HepG2 (cell line): Measurements from ENCODE around the gene BSN. TPM values are rescaled to one million over a fixed set of nuclear protein-coding genes. Genes with fewer than 3 reads are reported as not detected.

ENCODE experiments used
- ARID4A ChIP-seq: sonication (generic); formaldehyde crosslinking; IDR thresholded peaks from 2 replicates; pipeline ENCODE4 v1.5.0; 2020; ENCODE audit warnings: mild to moderate bottlenecking, missing genetic modification reagents, borderline replicate concordance
- CBFB ChIP-seq: sonication (generic); formaldehyde crosslinking; IDR thresholded peaks from 2 replicates; pipeline ENCODE4 v1.4.0; 2020; ENCODE audit warnings: missing genetic modification reagents
- ELF1 ChIP-seq: sonication (generic); formaldehyde crosslinking; IDR thresholded peaks from 2 replicates; pipeline ENCODE4 v1.4.0; 2020; ENCODE audit warnings: missing genetic modification reagents
- FLYWCH1 ChIP-seq: sonication (generic); formaldehyde crosslinking; IDR thresholded peaks from 2 replicates; pipeline ENCODE4 v1.8.1; 2023; ENCODE audit warnings: mild to moderate bottlenecking, missing genetic modification reagents
- FOXO1 ChIP-seq: sonication (generic); formaldehyde crosslinking; IDR thresholded peaks from 2 replicates; pipeline ENCODE4 v1.4.0; 2020; ENCODE audit warnings: missing genetic modification reagents
- MAX ChIP-seq: IDR thresholded peaks from 2 replicates; pipeline ENCODE4 v1.6.1; 2012; ENCODE audit warnings: inconsistent platforms
- MED1 ChIP-seq: sonication (generic); formaldehyde crosslinking; IDR thresholded peaks from 2 replicates; pipeline ENCODE4 v1.4.0; 2020; ENCODE audit warnings: missing genetic modification reagents
- NR2F6 ChIP-seq, 2 experiments: IDR thresholded peaks; 2 replicates each; pipeline ENCODE4 v1.6.1; 2016; ENCODE audit warnings: antibody characterized with exemption in 1 of 2, mild to moderate bottlenecking in 1 of 2
- PHF8 ChIP-seq: sonication (generic); formaldehyde crosslinking; IDR thresholded peaks from 2 replicates; pipeline ENCODE4 v1.5.0; 2020; ENCODE audit warnings: missing genetic modification reagents
- SKI ChIP-seq: fragments of 450-650 bp; IDR thresholded peaks from one replicate; pipeline ENCODE4 v1.6.1; 2018; ENCODE audit warnings: mild to moderate bottlenecking; ENCODE audit not compliant: partially characterized antibody
- SP1 ChIP-seq, 2 experiments: fragments of 450-650 bp in 1 of 2; sonication (generic) in 1 of 2; formaldehyde crosslinking in 1 of 2; IDR thresholded peaks; 2 replicates each; pipeline versions ENCODE4 v1.4.0 to v1.6.1; 2016 to 2020; ENCODE audit warnings: missing genetic modification reagents in 1 of 2
- TOPORS ChIP-seq: sonication (generic); formaldehyde crosslinking; IDR thresholded peaks from 2 replicates; pipeline ENCODE4 v1.8.0; 2023; ENCODE audit warnings: mild to moderate bottlenecking, missing genetic modification reagents
- ZFP1 ChIP-seq: IDR thresholded peaks from 2 replicates; pipeline ENCODE4 v1.6.1; 2016
- ZNF253 ChIP-seq: sonication (generic); formaldehyde crosslinking; IDR thresholded peaks from 2 replicates; pipeline ENCODE4 v1.8.0; 2022; ENCODE audit warnings: mild to moderate bottlenecking, missing genetic modification reagents, borderline replicate concordance
- ZNF333 ChIP-seq: sonication (generic); formaldehyde crosslinking; IDR thresholded peaks from 2 replicates; pipeline ENCODE4 v1.4.0; 2020; ENCODE audit warnings: mild to moderate bottlenecking, missing genetic modification reagents, borderline replicate concordance
- ZNF430 ChIP-seq: sonication (generic); formaldehyde crosslinking; IDR thresholded peaks from 2 replicates; pipeline ENCODE4 v1.9.0; 2021; ENCODE audit warnings: mild to moderate bottlenecking, missing genetic modification reagents
- ZNF543 ChIP-seq: sonication (generic); formaldehyde crosslinking; IDR thresholded peaks from 2 replicates; pipeline ENCODE4 v1.4.0; 2020; ENCODE audit warnings: mild to moderate bottlenecking, missing genetic modification reagents
- polyA plus RNA-seq, 8 experiments: library from polyadenylated mRNA; depleted of rRNA in 3 of 8; stranded (reverse) in 7 of 8; unstranded in 1 of 8; fragments of >200 nt; fragmentation: Illumina TruSeq in 4 of 8; extraction: Trizol in 4 of 8; gene quantifications; 2 replicates each; pipeline versions ENCODE4 v1.2.1 to v1.2.3, GENCODE V29; 2011 to 2016; ENCODE audit warnings: low read depth in 4 of 8, missing spikeins in 1 of 8, mixed read lengths in 1 of 8; ENCODE audit not compliant: insufficient read depth in 1 of 8
- total RNA-seq, 5 experiments: library from RNA; depleted of rRNA; stranded (reverse); fragments of >200 nt; fragmentation: Illumina TruSeq; extraction: Trizol; gene quantifications; 2 replicates each; pipeline ENCODE4 v1.2.3, GENCODE V29; 2016; ENCODE audit warnings: low read depth in 1 of 5
- TF ChIP-seq, protein P1 (sequence below): sonication (generic); formaldehyde crosslinking; IDR thresholded peaks from 2 replicates; pipeline ENCODE4 v1.9.0; 2021; ENCODE audit warnings: missing genetic modification reagents, mild to moderate bottlenecking, borderline replicate concordance
- TF ChIP-seq, protein P2 (sequence below): sonication (generic); formaldehyde crosslinking; IDR thresholded peaks from 2 replicates; pipeline ENCODE4 v1.9.0; 2021; ENCODE audit warnings: missing genetic modification reagents, borderline replicate concordance
- TF ChIP-seq, protein P3 (sequence below): sonication (generic); formaldehyde crosslinking; IDR thresholded peaks from 2 replicates; pipeline ENCODE4 v1.5.1; 2020; ENCODE audit warnings: missing genetic modification reagents, mild to moderate bottlenecking, borderline replicate concordance

The BSN gene
- total and polyA plus RNA-seq, 2 of the 13 experiments (the other 11 are each of a cell fraction or from before 2014, with no cell fraction given): 0.42 to 0.86 TPM

DNA sequence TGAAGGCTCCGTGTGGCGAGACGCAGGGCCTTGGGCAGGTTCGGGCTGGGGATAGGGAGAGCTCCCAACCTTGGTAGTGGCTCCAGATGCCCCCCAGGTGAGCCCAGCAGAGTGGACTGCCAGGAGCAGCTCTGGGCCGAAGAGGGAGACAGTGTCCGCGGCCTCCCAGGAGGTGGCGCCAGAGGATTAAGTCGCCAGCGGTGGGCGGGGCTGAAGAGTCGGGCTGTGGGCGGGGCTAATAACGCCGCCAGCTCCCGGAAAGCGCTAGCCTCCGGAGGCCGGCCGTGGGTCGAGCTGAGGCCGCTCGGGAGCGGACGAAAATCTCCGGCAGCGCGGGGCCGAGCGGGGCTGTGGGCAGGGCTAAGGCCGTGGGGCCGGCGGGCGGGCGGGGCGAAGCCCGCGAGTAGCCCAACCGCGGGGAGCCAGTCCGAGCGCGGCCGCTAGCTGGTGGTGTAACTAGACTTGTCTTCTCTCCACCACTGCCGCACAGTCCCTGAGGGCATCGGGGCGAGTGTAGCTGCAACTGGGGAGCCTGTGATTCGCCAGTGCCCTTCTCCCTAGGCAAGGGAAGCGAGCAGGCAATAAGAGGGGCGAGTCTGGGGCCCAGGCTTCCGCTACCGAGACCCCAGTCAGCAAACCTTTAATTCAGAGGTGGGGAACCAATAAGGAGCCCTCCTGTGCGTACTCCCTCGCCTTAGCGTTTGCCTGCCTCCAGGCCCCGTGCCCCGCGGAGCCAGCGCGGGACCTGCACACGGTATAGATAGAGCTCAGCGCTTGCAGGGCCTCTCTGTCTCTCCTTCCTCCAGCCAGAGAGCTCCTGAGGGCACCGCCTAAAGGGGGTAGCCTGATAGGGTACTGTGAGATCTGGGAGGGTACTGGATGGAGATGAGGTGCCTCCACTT, 14.4 kb upstream of the BSN start (continued):
- TF ChIP-seq ZNF333 (CRISPR knock-in tag) (no peak; the same call in 1 of the 2 replicates), ZNF253 (CRISPR knock-in tag) (0 out of 2 replicates have a peak, but pooled peaks have one; percentile 45), NR2F6 (IDR thresholded peaks at IDR 0.05) (no peak), NR2F6 (CRISPR knock-in tag; IDR thresholded peaks at IDR 0.05) (0 out of 2 replicates have a peak, but pooled peaks have one; percentile 9), TOPORS (CRISPR knock-in tag) (no peak), ARID4A (peak; percentile 77), ZNF543 (CRISPR knock-in tag) (no peak), ZNF430 (CRISPR knock-in tag) (peak; percentile 20; the same call in 1 of the 2 replicates), ZFP1 (CRISPR knock-in tag) (no peak), MED1 (CRISPR knock-in tag) (peak; percentile 52; the same call in 1 of the 2 replicates), SP1 (IDR thresholded peaks at IDR 0.05) (no peak), SP1 (CRISPR knock-in tag; IDR thresholded peaks at IDR 0.05) (peak; percentile 93), PHF8 (CRISPR knock-in tag) (0 out of 2 replicates have a peak, but pooled peaks have one; percentile 50), FLYWCH1 (no peak), ELF1 (CRISPR knock-in tag) (peak; percentile 55), FOXO1 (CRISPR knock-in tag) (no peak), MAX (peak; percentile 27; the same call in 1 of the 2 replicates), CBFB (CRISPR knock-in tag) (no peak), SKI (peak; percentile 54)
- TF ChIP-seq, protein P1, sequence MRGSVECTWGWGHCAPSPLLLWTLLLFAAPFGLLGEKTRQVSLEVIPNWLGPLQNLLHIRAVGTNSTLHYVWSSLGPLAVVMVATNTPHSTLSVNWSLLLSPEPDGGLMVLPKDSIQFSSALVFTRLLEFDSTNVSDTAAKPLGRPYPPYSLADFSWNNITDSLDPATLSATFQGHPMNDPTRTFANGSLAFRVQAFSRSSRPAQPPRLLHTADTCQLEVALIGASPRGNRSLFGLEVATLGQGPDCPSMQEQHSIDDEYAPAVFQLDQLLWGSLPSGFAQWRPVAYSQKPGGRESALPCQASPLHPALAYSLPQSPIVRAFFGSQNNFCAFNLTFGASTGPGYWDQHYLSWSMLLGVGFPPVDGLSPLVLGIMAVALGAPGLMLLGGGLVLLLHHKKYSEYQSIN (CRISPR knock-in tag): no peak
- TF ChIP-seq, protein P2, sequence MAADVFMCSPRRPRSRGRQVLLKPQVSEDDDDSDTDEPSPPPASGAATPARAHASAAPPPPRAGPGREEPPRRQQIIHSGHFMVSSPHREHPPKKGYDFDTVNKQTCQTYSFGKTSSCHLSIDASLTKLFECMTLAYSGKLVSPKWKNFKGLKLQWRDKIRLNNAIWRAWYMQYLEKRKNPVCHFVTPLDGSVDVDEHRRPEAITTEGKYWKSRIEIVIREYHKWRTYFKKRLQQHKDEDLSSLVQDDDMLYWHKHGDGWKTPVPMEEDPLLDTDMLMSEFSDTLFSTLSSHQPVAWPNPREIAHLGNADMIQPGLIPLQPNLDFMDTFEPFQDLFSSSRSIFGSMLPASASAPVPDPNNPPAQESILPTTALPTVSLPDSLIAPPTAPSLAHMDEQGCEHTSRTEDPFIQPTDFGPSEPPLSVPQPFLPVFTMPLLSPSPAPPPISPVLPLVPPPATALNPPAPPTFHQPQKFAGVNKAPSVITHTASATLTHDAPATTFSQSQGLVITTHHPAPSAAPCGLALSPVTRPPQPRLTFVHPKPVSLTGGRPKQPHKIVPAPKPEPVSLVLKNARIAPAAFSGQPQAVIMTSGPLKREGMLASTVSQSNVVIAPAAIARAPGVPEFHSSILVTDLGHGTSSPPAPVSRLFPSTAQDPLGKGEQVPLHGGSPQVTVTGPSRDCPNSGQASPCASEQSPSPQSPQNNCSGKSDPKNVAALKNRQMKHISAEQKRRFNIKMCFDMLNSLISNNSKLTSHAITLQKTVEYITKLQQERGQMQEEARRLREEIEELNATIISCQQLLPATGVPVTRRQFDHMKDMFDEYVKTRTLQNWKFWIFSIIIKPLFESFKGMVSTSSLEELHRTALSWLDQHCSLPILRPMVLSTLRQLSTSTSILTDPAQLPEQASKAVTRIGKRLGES: 0 out of 2 replicates have a peak, but pooled peaks have one; percentile 22
- TF ChIP-seq, protein P3, sequence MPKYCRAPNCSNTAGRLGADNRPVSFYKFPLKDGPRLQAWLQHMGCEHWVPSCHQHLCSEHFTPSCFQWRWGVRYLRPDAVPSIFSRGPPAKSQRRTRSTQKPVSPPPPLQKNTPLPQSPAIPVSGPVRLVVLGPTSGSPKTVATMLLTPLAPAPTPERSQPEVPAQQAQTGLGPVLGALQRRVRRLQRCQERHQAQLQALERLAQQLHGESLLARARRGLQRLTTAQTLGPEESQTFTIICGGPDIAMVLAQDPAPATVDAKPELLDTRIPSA (CRISPR knock-in tag): peak; percentile 79; the same call in 1 of the 2 replicates
